Measurements from ENCODE around the gene SERTAD1.
"Not testable (repeated sequence)": the region's sequence is repeated elsewhere in the genome, so short reads cannot be mapped to it uniquely, and the experiment has no call there.

SERTAD1 gene

DNA sequence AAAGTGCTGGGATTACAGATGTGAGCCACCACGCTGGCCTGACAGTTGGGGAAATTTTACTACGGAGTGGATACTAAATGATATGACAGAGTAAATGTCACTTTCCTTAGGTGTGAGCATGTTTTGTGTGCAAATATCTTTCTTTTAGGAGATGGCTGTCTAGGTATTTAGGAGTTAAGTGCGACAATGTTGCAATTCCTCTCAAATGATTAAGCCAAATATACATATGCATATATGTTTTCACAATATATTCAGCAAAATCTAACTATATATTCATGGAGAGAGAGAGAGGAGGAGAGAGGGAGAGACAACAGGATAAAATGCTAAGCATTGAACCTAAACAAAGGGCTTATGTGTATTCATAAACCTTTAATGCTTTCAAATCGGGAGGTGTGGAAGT, 23.7 kb upstream of the SERTAD1 start:
- no peak for DNase-seq

DNA sequence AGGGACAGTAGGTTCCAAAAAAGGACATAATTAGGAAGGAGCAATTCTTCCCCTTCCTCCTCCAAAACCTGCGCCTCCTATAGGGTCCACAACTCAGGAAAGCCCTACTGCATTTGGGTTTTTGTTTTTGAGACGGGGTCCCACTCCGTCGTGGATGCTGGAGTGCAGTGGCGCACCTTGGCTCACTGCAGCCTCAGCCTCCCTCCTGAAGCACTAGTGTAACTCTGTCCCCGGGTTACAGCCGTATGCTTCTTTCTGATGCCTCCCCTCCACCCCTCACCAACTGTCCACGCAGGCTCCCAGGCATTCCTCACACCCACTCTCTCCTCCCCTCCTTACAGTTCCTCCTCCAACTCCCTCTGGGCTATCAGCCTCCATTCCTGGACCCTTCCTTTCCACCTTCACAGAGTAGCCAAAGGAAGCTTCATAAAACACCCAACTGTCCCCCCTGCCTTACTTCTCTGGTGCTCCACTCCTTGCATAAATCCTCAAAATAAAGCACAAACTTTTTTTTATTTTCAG, 20.5 kb upstream of the SERTAD1 start:
- no peak for DNase-seq

DNA sequence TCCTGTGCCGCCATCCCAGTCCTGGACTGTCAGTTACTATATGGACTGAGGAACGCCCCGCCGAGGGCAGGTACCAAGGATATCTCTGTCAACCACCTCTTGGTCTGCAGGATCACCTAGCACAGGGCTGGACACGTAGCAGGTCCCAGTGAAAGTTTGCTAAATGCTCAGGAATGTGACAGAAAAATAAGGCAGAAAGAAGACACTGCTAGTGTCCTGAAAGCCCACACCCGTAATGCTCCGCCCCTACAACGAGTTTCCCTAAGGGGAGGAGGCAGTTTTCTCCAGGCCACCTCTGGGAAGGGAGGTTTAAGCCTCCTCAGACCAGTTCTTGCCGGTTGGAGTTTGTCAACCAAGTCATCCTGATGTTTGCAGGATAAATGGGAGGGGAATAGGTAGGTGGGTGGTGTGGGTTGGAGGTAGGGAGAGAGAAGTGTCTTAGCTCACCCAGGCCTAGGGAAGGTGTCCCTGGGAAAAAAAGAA, 20.0 kb upstream of the SERTAD1 start:
- peak; percentile 8 for DNase-seq

DNA sequence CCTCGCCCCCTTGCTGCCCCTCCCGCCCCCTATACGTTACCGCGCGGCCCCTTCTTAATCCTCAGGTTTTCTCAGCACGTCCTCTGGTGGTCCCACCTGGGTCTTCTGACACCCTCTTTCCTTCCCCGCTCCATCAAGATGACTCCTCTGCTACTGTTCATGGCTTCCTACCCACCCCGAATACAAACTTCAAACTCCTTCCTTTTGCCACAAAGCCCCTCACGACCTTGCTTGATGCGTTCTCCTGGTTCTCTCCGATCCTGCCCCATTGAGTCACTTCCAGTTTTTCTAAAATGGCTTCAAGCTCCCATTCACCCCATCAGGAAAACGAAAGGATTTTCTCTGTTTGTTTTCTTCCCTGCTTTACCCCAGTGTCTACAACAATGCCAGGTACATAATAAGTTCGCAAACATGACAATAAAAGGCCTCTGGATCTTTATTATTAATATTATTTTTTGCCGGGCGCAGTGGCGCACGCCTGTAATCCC, 19.1 kb upstream of the SERTAD1 start:
- DNase-seq, result no peak

DNA sequence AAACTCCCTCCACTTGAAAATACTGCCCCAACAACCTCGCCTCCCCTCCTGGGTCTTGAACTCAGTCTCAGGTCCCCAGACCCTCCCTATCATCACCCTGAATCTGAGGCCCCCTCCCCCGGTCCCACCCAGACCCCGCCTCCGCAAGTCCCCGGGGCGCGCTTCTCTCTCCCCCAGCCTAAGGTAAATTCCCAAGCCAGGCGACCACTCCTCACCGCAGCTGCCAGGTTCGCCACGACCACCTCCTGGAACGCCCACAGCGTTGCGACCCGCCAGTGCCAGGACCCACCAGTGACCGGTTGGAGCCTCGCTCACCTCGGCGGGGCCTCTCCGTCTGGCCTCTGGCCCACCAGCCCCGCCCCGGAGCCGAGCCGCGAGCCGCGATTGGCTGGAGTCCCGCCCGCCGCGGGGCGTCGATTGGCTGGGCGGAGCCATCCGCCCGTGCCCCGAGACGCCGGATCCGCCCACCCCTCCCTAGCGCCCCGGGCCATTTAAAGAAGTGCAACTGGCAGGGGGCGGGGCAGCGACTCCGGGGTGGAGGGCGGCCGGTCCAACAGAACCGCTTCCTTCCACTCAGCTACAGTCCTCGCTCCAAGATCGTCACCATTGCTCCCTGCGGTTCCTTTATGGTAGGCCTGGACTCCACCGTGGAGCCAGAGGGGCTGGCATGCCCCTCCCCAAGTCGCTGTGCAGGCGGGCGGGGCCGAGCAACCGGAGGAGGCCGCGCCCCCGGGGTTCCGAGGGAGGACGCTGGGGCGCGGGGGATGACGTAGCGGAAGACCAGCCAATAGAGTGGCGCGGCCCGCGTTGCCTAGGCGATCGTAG, 18.4 kb upstream of the SERTAD1 start, which contains the start of gene SERTAD3:
Gene SERTAD3 (minus strand): TSS at position 336 of the 825 bp plus-strand sequence. CDS start 2,255 bp downstream, outside the sequence.
- peak; percentile 95 for DNase-seq

DNA sequence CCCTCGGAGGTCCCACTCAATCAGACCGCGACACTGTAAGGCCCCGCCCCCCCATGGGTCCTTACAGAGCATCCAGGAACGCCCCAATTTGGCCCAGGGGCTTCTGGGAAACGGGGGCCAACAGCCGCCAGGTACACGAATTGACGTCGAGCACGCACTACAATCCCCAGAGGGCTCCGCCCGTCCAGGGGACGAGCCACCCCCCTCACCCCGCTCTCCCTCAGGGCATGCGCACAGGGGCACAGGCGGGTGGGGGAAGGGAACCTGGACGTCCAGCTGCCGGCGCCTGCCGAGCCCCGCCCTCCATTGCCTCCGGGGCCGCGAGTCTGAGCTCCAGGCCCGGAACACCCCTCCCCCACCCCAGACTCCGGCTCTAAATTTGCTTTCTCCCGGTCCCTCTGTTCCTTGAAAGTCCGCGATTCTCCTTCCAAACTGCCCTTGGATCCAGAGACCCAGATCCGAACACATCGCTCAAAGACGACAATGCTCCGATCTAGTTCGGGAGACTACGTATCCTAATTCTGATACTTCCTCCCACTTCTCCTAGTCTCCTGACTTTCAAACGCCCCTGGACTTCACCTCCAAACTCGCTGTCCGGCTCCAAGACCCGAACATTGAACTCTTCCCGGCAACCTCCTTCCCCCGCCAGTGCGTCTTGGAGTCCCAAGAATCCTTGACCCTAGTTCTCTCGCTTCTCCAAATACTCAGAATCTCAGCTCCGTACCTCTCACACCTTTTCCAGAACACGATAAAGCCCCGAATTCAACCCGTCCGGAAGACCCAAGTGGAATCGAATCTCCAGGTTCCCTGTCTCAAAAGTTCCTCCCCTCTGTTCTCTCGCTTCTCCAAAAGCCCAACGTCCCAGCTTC, 17.6 kb upstream of the SERTAD1 start:
- peak; percentile 94 for DNase-seq

DNA sequence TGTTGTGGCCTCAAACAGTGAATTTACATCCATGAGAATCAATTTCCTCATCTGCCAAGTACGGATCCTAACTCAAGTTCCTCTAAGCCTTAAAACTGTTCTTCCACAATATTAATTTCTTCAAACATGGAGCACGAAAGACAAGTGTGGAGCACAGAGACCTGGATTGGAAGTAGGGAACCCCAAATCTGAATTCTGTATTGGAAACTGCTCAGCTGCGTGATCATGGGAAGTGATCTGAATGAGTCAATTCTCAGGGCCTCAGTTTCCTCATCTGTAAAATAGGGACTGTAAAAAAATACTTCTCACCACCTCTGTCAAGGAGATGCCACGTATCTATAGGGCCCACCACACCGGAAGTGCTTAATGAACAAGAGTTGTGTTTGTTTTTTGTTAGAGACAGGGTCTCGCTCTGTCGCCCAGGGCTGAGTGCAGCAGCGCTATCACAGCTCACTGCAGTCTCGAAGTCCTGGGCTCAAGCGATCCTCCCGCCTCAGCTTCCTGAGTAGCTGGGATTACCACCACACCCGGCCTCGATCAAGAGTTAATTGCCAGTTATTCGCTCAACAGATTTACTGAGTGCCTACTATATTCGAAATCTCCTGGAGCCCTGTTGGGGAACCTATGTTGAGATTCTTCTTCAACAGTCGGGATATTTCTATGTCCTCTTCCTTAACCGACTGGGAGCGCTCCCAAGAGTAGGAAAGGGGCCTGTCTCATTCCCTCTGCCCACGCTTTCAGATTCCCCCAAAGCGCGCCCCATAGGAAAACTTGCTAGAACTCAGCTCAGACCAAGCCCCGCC, 16.7 kb upstream of the SERTAD1 start:
- no peak for DNase-seq

DNA sequence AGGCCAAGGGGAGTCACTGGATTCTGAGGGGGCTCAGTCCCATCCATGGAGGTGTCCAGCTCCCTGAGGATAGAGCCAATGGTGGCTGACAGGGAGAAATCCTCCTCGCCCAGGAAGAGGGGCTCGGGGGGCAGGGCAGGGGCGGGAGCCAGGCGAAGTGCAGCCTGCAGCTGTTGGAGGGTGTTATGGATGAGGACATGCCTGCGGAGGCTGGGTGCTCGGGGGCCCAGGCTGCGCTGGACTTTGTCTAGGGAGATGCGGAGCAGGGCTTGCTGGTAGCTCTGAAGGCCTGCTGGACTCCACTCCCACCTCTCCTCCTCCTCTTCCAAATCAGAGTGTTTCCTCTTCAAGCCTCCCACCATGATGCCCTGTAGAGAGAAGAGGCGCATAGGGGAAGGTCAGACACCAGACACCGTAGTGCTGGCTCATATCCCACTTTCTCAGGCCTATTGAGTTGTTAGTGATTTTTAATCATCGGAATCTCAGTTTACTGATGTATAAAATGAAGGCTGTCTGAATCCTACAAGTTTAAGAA, 16.0 kb upstream of the SERTAD1 start:
- no peak for DNase-seq

DNA sequence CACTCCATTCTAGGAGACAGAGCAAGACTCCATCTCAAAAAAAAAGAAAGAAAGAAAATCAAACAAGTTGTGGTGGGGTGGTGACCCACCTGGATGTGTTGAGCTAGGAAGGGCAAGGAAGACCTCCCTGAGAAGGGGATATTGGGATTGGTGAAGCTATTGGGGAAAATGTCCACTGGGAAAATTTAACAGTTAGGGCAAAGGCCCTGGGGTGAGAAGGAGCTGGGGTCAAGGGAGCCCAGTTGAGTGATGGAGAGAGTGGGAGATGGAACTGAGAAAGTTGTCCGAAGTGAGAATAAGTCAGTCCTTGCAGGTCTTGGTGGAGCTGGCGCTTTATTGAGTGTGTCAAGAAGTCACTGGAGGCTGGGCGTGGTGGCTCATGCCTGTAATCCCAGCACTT, 12.5 kb upstream of the SERTAD1 start:
- DNase-seq, result no peak

DNA sequence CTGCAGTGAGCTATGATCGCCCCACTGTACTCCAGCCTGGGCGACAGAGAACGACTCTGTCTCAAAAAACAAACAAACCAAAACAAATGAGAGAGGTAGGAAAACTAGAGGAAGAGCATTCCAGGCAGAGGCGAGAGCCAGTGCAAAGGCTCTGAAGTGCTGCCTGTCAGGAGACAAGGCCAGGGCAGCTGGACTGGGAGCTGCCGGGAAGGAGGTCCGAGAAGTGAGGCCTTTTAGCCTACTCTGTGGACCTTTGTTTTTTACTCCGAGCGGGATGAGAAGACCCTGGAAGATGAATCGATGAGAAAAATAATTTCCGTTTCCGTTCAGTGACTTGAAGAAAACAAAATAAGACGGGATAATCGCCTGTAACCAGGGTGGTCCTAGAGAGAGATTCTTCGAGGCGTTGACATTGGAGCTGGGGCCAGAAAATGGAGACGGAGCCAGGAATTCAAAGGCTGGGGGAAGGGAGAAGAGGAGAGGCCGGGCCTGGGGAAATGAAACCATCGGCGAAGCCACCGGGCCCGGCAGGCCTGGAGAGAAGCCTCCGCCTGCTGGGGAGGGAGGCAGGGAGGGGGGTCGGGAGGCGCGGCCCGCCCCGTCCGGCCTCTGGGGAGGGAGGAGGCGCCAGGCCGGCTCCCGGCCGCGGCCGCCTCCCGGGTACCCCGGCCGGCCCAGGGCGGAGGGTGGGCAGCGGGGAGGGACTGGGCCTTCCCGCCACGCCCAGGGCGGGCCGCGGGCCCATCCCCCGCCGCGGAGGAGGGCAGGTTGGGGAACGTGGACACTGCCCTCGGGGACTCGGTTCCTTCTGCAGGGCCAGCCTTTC, 7.8 kb upstream of the SERTAD1 start:
- peak; percentile 88 for DNase-seq

DNA sequence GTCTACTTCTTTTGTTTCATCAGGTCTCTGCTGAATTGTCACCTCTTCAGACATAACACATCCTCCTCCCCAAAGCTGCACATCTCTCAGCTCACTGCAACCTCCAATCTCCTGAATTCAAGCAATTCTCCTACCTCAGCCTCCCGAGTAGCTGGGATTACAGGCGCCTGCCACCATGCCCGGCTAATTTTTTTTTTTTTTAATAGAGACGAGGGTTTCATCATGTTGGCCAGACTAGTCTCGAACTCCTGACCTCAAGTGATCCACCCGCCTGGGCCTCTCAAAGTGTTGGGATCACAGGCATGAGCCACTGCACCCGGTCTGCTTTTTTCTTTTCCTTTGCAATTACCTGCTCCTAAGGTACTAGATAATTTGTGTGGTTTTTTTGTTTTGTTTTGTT, 7.0 kb upstream of the SERTAD1 start:
- DNase-seq, result peak; percentile 53

DNA sequence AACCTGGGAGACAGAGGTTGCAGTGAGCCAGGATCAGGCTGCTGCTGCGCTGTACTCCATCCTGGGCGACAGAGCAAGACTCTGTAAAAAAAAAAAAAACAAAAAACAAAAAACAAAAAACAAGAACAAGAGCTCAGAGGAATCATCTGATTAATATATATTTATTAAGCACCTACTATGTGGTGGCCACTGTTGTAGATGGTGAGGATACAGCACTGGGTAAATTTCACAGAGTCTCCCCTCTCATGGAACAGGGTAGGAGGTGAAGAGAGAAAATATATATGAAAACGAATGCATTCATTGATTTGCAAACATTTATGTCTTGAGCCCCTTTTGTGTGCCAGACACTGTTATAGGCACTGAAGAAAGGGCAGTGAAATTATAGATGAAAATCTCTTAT, 5.9 kb upstream of the SERTAD1 start:
- no peak for DNase-seq

DNA sequence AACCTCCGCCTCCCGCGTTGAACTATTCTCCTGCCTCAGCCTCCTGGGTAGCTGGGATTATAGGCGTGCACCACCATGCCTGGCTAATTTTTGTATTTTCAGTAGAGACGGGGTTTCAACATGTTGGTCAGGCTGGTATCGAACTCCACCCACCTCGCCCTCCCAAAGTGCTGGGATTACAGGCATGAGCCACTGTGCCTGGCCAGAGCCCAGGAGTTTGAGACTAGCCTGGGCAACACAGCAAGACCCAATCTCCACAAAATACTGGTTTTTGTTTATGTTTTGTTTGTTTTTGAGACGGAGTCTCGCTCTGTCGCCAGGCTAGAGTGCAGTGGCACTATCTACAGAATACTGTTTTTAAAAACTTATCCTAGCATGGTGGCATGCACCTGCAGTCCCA, 4.5 kb upstream of the SERTAD1 start:
- not testable (repeated sequence) for DNase-seq

DNA sequence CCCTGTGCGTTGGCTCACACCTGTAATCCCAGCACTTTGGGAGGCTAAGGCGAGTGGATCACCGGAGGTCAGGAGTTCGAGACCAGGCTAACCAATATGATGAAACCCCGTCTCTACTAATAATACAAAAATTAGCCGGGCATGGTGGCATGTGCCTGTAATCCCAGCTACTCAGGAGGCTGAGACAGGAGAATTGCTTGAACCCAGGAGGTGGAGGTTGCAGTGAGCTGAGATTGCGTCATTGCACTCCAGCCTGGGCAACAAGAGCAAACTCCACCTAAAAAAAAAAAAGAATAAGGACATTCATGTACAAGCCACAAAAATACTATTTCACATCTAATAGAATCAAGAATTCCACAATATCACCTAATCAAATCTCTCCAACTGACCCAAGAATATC, 2.4 kb upstream of the SERTAD1 start:
- not testable (repeated sequence) for DNase-seq

DNA sequence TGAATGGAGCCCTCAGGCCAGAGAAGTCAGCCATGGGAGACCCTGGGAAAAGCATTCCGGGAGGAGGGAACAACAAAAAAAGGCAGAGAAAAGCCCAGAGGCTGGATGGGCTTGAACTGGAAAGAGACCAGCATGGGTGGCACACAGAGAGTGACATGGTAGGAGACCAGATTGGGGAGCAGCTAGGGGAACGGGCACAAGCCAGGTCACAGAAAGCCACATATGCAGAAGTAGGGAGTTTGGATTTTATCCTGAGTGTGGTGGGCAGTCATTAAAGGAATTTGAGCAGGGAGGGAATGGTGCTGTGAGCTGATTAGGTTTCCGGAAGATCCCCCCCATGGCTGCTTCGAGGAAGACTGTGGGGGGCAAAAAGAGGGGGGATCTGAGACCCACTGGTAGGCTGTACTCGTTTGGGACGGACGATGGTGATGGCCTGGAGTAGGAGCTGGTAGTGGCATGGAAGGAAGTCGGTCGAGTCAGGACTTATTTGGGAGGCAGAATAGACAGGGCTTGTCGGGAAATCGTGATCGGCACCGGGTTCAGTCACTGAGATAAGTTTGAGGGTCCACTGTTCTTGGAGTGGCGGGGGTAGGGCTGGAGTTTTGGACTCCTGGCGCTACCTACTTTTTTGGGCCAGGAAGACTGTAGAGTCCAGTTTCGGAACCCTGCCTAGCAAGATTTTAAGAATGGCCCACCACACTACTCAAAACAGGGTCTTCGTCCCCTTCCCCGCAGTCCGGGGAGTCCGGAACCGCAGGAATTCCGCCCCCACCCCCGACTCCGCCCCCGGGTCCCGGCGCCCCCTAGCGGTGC, 949 bp downstream of the SERTAD1 start:
- no peak for DNase-seq

DNA sequence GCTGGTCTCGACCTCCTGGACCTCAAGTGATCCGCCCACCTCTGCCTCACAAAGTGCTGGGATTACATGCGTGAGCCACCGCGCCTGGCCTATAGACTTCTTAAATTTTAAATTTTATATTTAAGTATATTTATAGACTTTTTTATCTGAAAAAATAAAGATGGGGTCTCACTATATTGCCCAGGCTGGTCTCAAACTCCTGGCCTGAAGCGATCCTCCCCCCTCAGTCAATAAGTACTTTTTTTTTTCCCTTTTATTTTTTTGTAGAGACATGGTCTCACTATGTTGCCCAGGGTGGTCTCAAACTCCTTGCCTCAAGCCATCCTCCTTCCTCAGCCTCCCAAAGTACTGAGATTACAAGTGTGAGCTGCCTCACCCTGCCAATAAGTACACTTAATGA, 1.9 kb downstream of the SERTAD1 start:
- no peak for DNase-seq

DNA sequence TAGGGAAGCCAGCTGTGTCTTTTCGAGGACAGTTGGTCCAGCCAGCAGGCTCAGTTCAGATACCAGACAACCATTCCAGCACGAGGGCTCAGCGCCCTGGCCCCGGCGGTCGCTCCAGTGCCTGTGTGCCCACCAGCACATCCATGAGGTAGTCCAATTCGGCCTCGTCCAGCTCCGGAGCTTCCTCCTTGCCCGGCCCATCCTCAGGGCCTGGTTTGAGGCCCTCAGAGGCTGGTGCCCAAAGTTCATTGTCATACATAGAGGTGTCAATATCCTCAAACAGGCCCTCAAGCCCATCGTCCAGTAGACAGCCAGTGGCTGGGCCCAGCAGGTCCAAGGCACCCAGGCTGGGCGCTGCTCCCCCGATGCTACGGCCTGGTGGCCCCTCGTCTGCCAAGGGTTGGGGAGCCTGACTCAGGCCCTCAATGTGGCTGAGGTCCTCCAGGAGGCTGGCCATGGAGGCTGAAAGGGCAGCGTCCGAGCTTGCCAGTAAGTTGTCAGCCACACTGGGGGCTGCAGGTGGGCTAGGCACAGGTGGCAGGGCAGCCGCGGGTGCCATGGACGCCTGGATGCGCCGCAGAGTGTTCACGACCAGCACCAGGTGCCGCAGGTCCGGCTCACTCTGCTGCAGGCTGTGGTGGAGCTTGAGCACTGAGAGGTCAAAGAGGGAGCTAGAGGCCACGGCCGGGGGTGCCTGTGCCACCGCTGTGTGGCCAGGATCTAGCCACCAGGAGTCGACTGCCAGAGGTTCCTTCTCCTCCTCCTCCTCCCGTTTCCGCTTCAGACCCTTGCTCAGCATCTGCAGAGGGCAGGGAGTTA, 2.8 kb downstream of the SERTAD1 start:
- DNase-seq, result no peak

DNA sequence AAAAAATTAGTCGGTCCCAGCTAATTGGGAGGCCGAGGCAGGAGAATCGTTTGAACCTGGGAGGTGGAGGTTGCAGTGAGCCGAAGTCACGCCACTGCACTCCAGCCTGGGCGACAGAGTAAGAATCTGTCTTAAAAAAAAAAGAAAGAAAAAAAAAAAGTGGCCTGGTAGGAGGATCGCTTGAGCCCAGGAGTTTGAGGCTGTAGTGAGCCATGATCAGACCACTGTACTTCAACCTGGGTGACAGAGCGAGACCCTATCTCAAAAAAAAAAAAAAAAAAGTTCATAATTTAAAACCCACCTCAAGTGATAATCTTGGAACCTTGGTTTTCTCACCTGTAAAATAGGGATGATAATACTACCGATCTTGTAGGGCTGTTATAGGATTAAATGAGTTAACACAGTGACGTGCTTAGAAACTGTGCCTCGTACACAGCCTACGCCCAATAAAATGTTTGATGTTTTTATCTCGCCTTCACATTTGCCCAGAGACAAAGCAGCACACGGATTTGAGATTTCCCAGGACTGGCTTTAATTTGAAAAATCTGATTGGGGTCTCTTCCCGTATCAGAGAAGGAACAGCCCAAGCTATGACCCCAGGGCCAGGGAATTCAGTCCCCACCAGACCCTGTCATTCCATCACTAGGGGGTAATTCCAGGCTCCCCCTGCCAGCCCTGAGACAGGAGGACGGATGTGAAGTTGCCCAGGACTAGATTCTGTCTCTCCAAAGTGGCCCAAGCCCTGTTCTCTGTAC, 3.6 kb downstream of the SERTAD1 start:
- no peak for DNase-seq

Data from NCI-H510A treated with DMSO at 0.1 percent for 48 hours (cell line).